ENCODE data around the gene ELMO1.

Gene ELMO1

DNA sequence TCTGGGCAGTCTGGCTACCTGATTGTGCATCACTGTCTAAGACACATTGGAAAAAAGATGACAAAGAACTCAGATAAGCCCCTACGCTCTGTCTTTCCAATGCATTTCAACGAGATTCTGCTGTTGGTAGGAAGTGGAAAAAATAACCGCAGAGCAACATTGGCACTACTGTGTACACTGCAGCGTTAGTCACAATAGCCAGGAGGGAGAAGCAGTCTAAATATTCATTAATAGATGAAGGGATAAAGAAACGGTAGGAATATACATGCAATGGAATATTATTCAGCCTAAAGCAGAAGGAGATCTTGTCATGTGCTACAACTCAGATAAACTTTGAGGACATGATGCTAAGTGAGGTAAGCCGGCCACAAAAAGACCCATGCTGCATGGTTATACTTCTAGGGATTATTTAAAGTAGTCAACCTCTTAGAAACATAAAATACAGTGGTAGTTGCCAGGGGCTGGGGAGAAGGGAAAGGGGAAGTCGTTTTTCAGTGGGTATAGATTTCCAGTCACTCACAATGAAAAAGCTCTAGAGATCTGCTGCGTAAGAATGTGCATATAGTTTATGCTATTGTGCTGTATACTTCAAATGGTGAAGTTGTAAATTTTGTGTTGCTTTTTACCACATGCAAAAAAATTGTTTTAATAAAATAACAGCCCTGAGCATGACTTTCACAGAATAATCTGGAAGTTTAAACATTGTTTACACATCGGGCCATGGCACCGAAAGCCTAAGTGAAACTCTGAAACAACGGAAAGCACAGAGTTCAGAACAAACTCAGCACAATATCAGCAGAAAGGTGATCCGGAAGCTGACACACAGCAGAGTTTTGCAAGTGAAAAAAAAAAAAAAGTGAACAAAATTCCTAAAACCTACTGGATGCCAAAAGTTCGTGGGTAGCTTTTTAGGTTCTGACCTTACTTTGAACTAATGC, 40.1 kb downstream of the ELMO1 start:
- DNase-seq (ENCODE audit: low read depth), result no peak

DNA sequence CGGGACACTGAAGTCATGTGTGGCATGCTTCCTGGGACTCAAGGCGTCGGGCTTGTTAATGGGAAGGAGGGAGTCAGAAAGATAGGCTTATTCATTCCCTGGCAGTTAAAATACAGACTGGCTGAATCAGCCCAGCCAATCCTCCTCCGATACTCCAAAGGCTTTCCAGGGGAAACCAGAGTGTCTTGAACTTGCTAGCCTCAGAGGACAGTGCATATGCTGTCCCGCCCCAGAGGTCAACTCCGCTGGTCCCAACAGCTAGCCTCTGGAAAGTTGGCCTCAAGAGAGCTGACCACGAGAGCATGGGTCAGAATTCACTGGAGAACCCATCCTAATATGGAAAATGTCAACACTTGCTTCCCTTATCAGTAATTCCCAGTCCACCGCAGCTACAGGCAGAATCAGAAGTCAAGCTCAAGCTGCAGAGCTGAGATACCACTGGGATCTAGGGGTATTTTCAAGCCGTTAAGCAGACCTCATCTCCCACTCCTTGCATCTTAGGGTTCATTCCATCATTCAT, 43.0 kb downstream of the ELMO1 start:
- DNase-seq (ENCODE audit: low read depth), result no peak

DNA sequence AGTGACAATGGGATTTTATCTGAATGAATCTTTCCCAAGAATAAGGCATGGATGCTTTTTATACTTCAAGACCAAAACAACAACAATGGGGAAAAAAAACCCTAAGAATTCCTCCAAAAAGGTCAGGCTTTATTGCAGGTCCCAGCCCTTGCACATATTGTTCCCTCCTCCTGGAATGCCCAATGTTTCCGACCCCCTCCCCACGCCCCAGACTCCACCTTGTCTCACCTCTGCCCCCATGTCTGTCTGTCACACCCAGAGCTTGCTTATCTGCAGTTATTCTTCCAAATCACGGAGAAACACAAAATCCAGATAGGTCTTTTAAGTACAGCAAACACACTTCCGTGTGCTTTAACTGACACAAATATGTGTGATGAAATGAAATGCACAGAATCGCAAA, 43.5 kb downstream of the ELMO1 start:
- DNase-seq (ENCODE audit: low read depth), result no peak

DNA sequence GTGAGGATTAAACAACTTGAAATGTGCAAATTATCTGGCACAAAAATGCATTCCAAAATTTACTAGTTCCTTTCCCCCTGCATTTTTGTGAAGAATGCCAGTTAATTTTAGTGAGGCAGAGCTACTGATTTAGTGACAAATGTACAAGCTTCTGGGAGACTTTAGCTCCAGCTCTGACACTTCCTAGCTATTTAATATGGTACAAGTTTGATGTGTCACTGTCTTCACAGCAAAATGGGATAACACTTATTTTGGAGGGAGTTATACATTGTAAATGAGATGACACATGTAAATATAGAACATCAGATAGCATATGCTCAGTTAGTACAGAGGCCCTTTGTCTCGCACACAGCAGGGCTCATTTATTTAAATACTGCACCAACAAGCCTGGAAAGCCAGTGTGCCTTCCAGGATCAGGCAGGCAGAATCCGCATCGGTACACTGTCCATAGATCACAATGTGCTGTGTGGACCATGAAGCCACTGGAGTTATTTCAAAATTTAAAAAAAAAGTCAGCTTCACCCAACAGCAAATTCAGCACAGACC, 48.7 kb downstream of the ELMO1 start:
- DNase-seq (ENCODE audit: low read depth), result no peak

DNA sequence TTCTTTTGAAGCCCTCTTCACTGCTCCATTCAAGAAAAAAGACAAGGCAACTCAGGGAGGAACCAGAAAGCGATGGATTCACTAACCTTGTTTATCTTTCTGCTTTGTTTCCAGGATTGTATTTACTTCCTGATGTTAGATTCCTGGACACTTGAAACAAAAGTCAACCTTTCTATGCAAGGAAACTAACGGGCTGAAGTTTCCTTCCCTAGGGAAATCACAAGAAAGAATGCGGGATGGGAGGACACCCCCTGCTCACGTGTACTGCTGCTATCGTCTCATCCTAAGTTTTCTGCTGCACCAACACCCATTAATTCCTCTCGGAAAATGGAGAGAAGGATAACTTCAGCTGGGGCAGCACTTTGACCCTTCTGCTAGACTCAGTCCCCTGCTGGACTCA, 50.3 kb downstream of the ELMO1 start:
- DNase-seq (ENCODE audit: low read depth), result no peak

- DNase-seq (ENCODE audit: low read depth), result no peak
These were observed 52.9 kb downstream of the ELMO1 start for GRCh38 chr7:37395618-37396259.

GRCh38 chr7:37394158-37394557, 54.5 kb downstream of the ELMO1 start:
- no peak for DNase-seq (ENCODE audit: low read depth)

DNA sequence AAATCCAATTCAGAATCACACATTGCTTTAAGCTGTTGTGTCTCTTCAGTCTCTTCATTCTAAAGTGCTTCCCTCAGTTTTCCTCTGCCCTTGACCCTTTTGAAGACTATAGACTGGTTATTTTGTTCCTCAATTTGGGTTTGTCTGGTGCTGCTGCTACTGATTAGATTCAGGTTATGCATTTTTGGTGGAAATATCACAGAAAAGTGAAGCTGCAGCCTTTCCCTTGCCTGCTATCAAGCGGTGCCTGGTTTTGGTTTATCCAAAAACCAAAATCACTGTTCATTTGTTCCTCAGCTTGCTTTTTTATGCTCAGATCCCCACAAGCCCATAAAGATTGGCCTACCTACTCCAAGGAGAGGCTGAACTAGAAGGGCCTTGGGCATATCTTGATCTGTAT, 55.2 kb downstream of the ELMO1 start:
- DNase-seq (ENCODE audit: low read depth), result no peak

DNA sequence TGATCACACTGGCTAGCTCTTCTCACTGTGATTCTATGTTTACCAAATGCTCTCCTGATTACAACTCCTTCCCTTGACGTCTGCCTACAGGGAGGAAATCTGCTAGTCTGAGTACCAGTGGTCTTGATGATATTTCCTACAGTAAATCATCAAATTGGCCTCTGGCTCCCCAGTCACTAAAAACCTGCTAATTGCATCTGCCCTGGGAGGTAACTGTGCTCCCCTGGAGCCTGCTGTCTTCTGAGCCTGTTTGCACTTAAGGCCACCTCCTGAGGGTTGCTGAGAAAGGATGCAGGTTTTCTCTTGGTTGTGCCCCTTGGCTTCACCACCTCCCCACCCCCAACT, 56.0 kb downstream of the ELMO1 start:
- DNase-seq (ENCODE audit: low read depth), result no peak

- DNase-seq (ENCODE audit: low read depth), result no peak
These were observed 56.6 kb downstream of the ELMO1 start for GRCh38 chr7:37391791-37392672.

DNA sequence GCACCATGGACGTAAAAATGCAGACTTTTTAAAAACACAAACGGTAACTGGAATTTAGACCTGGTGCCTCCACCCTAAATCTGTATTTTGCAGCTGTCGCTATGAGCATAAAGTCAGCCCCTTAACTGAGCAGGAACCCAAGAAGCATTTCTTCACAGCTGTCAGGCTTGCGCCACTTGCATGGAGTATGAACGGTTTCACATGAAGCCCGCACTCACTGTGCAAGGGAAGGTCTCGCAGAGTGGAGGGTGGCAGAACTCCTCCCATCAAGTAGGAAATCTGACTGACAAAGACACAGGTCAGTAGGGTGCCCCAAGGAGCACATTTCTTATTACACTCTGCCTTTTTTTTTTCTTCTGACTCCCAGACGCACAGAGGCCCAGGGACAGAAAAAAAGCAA, 58.5 kb downstream of the ELMO1 start:
- no peak for DNase-seq (ENCODE audit: low read depth)

GRCh38 chr7:37388811-37389210, 59.9 kb downstream of the ELMO1 start:
- no peak for DNase-seq (ENCODE audit: low read depth)

DNA sequence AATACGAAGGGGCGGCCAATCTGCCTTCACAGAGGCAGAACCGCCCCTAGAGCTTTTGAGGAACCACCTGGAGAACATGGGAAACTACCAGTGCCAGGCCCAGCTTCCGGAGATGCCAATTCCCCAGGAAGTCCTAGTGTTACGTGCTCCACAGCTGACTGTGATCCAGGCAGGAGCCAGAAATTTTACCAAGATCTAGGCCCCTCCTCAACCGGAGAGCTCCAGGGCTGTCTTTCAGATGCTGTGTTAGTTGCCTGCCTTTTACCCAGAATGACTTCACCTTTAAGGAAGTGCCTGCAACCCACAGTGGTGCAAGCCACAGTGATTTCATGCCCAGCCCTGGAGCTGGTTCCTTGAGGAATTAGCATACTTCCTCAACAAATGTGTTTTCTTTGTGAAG, 62.9 kb downstream of the ELMO1 start:
- DNase-seq (ENCODE audit: low read depth), result no peak

DNA sequence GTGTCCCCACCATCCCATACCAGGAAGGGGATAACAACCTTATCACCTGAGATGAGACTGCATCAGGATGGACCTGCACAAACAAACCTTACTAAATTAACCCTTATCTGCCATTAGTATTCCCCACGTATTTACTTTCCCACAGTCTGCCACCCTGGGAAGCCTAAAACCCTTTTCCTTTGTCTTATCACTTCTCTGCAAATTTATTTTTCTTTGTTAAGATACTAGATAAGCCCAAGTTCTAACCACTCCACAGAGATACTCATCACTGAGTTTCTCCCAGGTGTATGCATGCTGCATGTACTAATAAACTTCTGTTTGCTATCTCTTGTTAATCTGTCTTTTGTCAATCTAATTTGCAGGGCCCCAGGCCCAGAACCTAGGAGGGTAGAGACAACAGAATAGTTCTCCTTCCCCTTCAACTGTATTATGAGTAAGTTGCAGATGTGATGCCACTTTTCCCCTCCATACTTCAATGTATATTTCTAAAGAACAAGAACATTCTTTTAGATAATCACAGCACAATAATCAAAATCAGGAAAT, 66.0 kb downstream of the ELMO1 start:
- no peak for DNase-seq (ENCODE audit: low read depth)

DNA sequence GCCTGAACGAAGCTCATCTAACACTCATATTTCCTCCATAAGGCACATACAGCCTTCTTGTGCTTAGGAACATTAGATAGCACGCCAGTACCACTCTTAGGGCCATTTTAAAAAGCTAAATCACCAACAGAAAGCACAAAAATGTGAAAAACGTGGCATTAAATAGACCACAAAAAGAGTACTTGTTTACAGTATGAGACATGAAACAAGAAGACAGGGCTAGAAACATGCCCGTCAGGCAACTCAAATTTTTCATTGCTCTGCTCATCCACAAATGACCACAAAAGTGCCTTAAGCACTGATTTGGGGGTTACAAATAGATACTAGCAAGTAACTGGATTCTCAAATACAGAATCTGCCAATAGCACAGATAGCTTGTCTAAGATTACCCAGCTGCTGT, 67.8 kb downstream of the ELMO1 start:
- no peak for DNase-seq (ENCODE audit: low read depth)

GRCh38 chr7:37379546-37380277, 69.0 kb downstream of the ELMO1 start:
- no peak for DNase-seq (ENCODE audit: low read depth)

DNA sequence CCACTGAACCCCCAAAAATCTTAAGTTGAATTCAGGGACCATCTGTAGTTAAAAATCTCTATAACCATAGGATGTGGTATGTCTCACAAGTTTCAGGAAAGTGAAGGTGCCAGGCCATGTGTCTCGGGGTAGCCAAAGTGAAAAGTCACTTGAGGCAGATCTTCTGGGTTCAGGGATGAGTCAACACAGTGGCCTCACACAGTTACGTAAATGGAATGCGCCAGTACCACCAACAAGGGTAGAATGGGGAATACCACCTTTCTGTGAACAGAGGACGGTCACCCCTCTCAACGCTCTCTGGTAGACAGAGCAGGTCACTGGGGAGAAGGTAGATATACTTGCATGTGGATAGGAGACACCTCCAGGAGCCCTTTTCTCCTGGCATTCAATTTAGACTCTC, 71.4 kb downstream of the ELMO1 start:
- no peak for DNase-seq (ENCODE audit: low read depth)

- no peak for DNase-seq (ENCODE audit: low read depth)
These were observed 72.3 kb downstream of the ELMO1 start for GRCh38 chr7:37376386-37376785.

DNA sequence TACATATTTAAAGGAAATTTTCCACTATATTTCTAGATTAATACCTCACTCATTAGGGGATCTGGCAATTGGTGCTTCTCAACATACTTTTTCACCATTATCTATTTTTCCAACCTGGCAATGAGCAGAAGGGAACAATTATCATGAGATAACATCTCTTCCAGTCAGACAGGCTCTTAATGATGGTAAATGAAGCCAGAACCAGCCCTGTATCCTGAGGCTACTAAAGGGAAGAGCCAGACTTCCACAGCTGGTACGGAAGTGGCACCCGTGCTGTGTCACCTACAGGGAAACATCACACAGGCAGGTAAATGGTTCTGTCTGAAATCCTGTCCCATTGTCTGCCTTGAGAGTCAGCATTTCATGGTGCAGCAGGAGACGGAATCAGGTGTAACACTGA, 75.9 kb downstream of the ELMO1 start:
- no peak for DNase-seq (ENCODE audit: low read depth)

DNA sequence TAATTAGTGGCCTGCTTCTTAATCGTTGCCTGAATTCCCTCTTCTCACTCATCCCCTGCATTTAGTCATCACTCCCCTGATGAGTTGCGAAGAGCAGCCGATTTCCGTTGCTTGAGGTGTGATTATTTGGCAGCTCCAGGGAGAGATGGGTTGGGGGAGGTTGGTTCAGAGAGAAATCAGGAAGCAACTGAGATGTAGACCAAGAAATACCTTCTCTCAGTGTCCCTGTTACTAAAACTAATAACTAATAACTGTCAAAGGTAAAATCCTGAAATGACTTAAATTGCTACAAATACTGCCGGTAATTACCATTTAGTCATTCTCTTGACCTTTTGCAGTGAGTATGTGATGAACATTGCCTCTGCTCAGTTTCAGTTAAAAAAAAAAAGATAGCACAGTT, 76.9 kb downstream of the ELMO1 start:
- no peak for DNase-seq (ENCODE audit: low read depth)

DNA sequence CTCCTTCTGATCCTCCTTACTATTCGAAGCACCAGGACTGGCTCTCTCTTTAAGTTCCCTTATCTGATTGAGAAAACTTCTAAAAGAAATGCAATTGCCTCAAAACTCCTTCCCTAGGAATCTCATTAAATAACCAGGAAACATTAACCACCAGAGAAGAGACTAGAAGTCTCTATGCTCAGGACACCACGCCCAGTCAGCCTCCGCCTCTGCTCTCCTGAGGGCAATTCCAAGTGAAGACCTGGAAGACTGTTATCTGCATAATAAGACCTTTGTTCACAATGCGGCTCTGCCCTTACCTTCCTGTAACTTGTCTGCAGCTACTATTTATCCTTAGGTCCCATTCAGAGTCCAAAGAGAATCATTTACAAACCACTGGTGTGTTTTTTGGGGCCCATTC, 78.8 kb downstream of the ELMO1 start:
- DNase-seq (ENCODE audit: low read depth), result no peak

Measured in GM04503 (cell line).